Gastrocnemius medialis (tissue), 4 donors: ENCODE results near the gene ZNF248. TPM values are rescaled to one million over a fixed set of nuclear protein-coding genes. Genes with fewer than 3 reads are reported as not detected.

Source experiments
- ATAC-seq, 2 donors: fragments of 150-250 bp; one replicate each; pipeline ENCODE4 v1.9.1; 2016
- DNase-seq, 2 donors: peaks; one replicate each; pipeline ENCODE4 v3.0.0-alpha.2; 2019
- H3K27ac ChIP-seq, 4 donors: fragments of 200-600 bp; sonication (generic); 1 replicate in 1 of 4; 2 replicates in 3 of 4; pipeline ENCODE4 v1.5.1; 2016 to 2018; ENCODE audit warnings: mild to moderate bottlenecking in 2 of 4, moderate library complexity in 1 of 4
- H3K27me3 ChIP-seq, 3 donors: fragments of 200-600 bp; sonication (generic) in 2 of 3; 1 replicate in 1 of 3; 2 replicates in 2 of 3; pipeline versions ENCODE4 v1.5.1 to v1.6.0; 2016 to 2019; ENCODE audit warnings: mild to moderate bottlenecking in 1 of 3, moderate library complexity in 1 of 3
- H3K36me3 ChIP-seq, 2 donors: fragments of 200-600 bp; sonication (generic) in 1 of 2; one replicate each; pipeline ENCODE4 v1.5.1; 2017 to 2018
- H3K4me1 ChIP-seq, 2 donors: fragments of 200-600 bp; sonication (generic) in 1 of 2; one replicate each; pipeline ENCODE4 v1.5.1; 2016 to 2017; ENCODE audit warnings: mild to moderate bottlenecking in 2 of 2
- H3K4me3 ChIP-seq, 4 donors: fragments of 200-600 bp; sonication (generic) in 3 of 4; 1 replicate in 1 of 4; 2 replicates in 3 of 4; pipeline ENCODE4 v1.5.1; 2016 to 2019; ENCODE audit warnings: mild to moderate bottlenecking in 2 of 4
- H3K9me3 ChIP-seq, 3 donors: fragments of 200-600 bp; sonication (generic) in 2 of 3; 1 replicate in 1 of 3; 2 replicates in 2 of 3; pipeline ENCODE4 v1.5.1; 2016 to 2019
- POLR2A ChIP-seq, 2 donors: fragments of 450-650 bp; IDR thresholded peaks; one replicate each; pipeline ENCODE4 v1.6.1; 2017; ENCODE audit warnings: antibody characterized with exemption in 2 of 2, mild to moderate bottlenecking in 2 of 2, moderate library complexity in 2 of 2
- in situ Hi-C, 4 donors: fragments of 200-750 bp; cut with MboI; loops; one replicate each; pipeline versions ENCODE4 v1.15.0 to v1.8.0; 2017; ENCODE audit warnings: low sequenced_read_pairs in 4 of 4
- intact Hi-C: fragments of 100-400 bp; cut with DNase I; formaldehyde crosslinking; loops from one replicate; pipeline ENCODE4 v1.15.1; 2023; ENCODE audit warnings: low total_unique reads
- total RNA-seq, 4 donors: library from RNA; depleted of rRNA; stranded (reverse); fragments of >200 nt; gene quantifications; one replicate each; pipeline versions ENCODE4 v1.1.0 to v1.2.3, GENCODE V29; 2016
- TF ChIP-seq, protein P1 (sequence below), 5 experiments: fragments of 450-650 bp in 3 of 5; fragments of 200-600 bp in 2 of 5; sonication (generic) in 2 of 5; IDR thresholded peaks in 4 of 5; conservative IDR thresholded peaks in 1 of 5; 1 replicate in 4 of 5; 2 replicates in 1 of 5; pipeline ENCODE4 v1.5.1; 2016 to 2019; ENCODE audit warnings: antibody characterized with exemption in 5 of 5, mild to moderate bottlenecking in 3 of 5, moderate library complexity in 3 of 5

ZNF248 gene
- total RNA-seq, 4 donors from 2014 or later = 2.1 to 17.3 (median 7.8) TPM

DNA sequence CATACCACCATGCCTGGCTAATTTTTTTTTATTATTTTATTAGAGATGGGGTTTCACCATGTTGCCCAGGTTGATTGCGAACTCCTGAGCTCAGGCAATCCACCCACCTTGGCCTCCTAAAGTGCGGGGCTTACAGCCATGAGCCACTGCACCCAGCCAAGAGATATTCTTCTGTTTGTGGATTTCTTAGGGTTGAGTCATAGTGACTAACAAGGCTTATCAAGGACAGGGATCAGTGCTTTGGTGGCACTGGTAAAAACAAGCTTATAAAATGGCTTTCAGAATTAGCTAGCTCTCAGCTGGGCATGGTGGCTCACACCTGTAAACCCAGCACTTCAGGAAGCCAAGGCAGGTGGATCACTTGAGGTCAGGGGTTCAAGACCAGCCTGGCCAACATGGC is 122.4 kb downstream of the ZNF248 start:
- Histone ChIP-seq H3K36me3 (no peaks in the 10 kb centered on the region), H3K4me1 (no peaks in the 10 kb centered on the region), H3K27me3 (no peaks in the 10 kb centered on the region), H3K27ac (no peak overlapping the region), H3K4me3 (no peak overlapping the region), H3K9me3 (no peaks in the 10 kb centered on the region)
- no peak for ATAC-seq
- intact Hi-C loops = no loop called here
- in situ Hi-C loops = no loop called here
- TF ChIP-seq POLR2A (IDR thresholded peaks at IDR 0.05) = no peak
- TF ChIP-seq, protein P1, sequence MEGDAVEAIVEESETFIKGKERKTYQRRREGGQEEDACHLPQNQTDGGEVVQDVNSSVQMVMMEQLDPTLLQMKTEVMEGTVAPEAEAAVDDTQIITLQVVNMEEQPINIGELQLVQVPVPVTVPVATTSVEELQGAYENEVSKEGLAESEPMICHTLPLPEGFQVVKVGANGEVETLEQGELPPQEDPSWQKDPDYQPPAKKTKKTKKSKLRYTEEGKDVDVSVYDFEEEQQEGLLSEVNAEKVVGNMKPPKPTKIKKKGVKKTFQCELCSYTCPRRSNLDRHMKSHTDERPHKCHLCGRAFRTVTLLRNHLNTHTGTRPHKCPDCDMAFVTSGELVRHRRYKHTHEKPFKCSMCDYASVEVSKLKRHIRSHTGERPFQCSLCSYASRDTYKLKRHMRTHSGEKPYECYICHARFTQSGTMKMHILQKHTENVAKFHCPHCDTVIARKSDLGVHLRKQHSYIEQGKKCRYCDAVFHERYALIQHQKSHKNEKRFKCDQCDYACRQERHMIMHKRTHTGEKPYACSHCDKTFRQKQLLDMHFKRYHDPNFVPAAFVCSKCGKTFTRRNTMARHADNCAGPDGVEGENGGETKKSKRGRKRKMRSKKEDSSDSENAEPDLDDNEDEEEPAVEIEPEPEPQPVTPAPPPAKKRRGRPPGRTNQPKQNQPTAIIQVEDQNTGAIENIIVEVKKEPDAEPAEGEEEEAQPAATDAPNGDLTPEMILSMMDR (IDR thresholded peaks at IDR 0.05 in 4 of 5, conservative IDR thresholded peaks at IDR 0.05 in 1 of 5) = no peak
- DNase-seq = no peak

Other genes with a start within 250 kb of the ZNF248 start
- 10 to 100 TPM; 18.8 to 35.0 (median 23.4) TPM for gene ZNF25, start 119.0 kb upstream of the ZNF248 start, total RNA-seq
- 10 to 100 TPM; 14.3 to 31.1 (median 16.8) TPM for gene ZNF33A, start 153.1 kb upstream of the ZNF248 start, total RNA-seq
- 10 to 100 TPM in 2 of 4 donors, 1 to 10 TPM in 2; 4.3 to 13.4 (median 8.7) TPM for gene ZNF37A, start 236.7 kb upstream of the ZNF248 start, total RNA-seq